H54 (cell line): Measurements from ENCODE around the gene PPARGC1A.

Experiments used
- DNase-seq: peaks from one replicate; pipeline ENCODE4 v3.0.0; 2011; ENCODE audit warnings: low spot score, mixed read lengths; ENCODE audit not compliant: insufficient read length
- FAIRE-seq: peaks from 3 replicates; lab custom pipeline; 2011; peaks lifted over from hg19 to GRCh38; lab: Jason Lieb, UNC
- POLR2A ChIP-seq: IDR thresholded peaks from 2 replicates; pipeline ENCODE4 v1.6.1; 2011; ENCODE audit warnings: low read depth, mild to moderate bottlenecking, low read length

PPARGC1A gene, protein sequence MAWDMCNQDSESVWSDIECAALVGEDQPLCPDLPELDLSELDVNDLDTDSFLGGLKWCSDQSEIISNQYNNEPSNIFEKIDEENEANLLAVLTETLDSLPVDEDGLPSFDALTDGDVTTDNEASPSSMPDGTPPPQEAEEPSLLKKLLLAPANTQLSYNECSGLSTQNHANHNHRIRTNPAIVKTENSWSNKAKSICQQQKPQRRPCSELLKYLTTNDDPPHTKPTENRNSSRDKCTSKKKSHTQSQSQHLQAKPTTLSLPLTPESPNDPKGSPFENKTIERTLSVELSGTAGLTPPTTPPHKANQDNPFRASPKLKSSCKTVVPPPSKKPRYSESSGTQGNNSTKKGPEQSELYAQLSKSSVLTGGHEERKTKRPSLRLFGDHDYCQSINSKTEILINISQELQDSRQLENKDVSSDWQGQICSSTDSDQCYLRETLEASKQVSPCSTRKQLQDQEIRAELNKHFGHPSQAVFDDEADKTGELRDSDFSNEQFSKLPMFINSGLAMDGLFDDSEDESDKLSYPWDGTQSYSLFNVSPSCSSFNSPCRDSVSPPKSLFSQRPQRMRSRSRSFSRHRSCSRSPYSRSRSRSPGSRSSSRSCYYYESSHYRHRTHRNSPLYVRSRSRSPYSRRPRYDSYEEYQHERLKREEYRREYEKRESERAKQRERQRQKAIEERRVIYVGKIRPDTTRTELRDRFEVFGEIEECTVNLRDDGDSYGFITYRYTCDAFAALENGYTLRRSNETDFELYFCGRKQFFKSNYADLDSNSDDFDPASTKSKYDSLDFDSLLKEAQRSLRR

DNA sequence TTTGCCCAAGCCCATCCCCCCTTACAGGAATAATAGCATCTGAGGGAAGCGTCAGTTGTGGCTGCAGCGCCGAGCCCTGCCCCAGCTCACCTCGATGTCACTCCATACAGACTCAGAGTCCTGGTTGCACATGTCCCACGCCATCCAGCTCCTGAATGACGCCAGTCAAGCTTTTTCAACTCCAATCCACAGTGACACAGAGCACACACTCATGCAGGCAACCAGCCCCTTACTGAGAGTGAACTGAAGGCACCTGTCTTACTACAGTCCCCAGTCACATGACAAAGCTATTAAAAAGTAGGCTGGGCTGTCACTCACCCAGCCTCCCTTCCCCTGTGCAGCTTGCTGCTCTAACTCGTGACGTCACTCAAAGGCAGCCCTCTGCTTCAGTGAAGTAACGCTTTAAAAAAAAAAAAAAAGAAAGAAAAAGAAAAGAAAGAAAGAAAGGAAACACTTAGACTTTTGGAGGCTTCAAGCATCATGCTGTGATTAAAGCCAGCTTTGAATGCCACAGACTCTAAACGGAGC is at the start of gene PPARGC1A:
PPARGC1A (minus strand) TSS at position 234 of the 528 bp plus-strand sequence; CDS start at position 144, 90 bp downstream.
- DNase-seq = no peak
- no peak for FAIRE-seq
- no peak for TF ChIP-seq POLR2A

DNA sequence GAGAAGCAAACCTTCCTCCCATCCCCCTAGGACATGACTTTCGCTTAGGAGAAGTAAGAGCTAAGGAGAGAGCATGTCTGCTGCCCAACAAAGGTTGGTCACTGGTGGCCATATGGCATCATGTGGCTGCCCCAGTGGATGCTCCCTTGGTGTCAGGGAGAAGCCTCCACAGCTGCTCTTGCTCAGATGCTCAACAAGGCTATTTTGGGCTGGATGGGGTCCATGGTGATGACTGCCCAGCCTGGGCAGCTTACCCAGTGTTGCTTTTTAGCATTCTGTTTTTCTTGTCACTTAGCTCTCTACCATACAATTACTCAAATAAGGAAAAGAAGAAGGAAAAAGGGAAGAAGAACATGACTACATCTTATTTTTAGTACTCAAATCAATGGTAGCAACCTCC is 48.9 kb upstream of the PPARGC1A start:
- DNase-seq (no peak), FAIRE-seq (no peak)
- no peak for TF ChIP-seq POLR2A

DNA sequence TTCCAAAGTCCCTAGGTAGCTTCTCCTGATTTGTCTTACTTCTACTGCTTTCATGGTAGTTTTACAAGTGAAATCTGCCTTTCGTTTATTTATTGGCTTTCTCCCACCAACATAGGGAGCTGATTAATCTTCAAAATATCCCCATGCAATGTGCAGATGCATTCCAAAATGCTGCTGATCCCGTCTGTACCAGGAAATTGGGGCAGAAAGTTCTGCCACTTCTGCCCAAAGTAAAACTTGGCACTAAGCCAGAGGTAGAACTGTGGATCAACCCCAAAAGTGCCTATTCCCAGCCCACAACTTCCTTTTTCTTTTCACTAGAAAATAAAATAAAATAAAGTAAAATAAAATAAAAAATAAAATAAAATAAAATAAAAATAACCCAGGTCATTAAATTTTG is 47.3 kb upstream of the PPARGC1A start:
- TF ChIP-seq POLR2A = no peak
- FAIRE-seq (no peak), DNase-seq (no peak)

DNA sequence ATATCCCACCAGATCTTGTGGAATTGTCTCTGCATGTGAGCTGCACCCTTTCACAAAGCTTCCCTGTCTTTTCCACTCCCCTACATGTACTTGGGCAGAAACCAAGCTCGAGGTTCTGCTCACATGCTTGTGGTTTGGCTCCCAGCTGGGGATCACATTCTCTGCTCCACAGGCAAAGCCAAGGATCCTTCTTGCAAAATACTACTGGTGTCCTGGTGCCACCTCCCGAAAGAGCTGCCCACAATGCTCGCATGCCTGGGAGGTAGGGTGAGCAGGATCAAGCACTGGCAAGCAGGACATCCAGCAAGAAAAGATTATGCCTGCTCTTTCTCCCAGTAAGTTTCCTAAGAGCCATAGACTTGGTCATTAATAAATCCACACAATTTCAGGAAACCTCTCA is 45.1 kb upstream of the PPARGC1A start:
- FAIRE-seq = peak; percentile 94
- no peak for TF ChIP-seq POLR2A

DNA sequence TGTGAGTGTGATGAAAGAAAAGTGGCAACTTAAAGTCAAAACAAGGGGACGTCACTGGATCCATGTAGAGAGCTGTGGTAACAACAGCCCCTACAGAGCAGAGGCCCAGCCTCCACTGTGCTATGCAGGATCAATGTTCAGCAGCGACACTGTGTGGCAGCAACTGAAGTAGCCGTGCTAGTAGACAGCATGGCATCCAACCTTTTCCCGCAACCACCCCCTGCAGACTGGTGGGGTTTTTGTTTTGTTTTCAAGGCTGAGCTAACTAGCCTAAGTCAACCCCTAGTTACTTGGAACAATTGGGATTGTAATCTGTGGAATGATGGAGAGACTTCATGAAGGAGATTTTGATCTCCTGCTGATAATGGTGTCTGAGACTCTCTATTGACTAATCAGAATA is 44.4 kb upstream of the PPARGC1A start:
- TF ChIP-seq POLR2A = no peak
- FAIRE-seq (no peak), DNase-seq (no peak)

More for the DNA sequence above, 45.1 kb upstream of the PPARGC1A start:
- peak; percentile 45 for DNase-seq

DNA sequence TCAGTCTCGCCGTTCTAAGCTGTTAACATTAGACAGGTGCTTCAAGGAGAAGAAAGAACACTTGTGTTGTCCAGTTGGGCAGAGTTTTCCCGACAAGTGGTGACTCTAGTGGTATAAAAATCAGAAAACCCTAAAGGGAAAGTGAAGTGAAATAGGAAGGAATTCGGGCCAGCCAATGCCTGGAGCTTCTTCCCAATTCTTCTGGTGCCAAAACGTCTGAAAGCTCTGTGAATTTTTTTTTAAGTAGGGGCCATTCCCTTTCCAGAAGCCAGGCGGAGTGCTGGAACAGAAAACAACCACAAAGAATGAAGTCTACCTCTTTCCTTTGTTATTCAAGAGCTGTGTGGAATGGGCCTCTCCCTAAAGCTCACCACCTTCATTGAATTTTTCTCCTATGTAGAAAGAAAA is 43.1 kb upstream of the PPARGC1A start:
- no peak for DNase-seq
- FAIRE-seq = no peak
- TF ChIP-seq POLR2A = no peak

DNA sequence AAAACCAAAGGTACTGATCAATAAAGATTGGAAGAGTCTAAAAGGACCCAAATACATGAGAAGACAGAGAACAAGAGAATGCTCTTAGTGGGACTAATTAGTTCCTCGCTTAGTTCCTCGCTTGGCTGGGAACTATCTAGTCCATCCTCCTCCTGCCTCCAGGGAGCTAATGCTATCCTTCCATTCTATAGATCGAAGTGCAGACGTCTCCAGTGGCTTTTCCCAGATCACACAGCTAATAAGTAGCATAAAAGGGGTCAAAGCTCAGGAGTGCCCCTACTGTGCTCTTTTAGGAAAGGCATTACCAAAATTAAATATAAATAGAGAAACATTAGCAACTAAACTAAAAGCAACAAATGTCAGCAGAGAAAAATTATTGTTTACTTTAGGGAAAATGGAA is 42.3 kb upstream of the PPARGC1A start:
- TF ChIP-seq POLR2A = no peak
- no peak for DNase-seq
- FAIRE-seq = no peak

DNA sequence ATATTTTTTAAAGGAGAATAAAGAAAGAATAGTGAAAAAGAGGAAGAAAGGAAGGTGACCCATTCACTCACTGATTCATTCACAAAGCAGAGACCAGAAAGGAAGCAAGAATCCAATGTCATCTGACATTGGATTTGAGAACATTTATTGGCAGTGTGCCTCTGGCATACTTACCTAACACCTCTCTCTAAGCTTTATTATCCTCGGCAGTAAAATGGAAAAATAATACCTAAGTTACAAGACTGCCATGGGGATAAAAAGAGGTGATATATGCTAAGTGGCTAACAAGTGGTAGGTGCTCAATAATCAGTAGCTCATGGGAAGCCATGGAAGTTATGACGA is 41.6 kb upstream of the PPARGC1A start:
- DNase-seq (no peak), FAIRE-seq (no peak)
- TF ChIP-seq POLR2A = no peak

DNA sequence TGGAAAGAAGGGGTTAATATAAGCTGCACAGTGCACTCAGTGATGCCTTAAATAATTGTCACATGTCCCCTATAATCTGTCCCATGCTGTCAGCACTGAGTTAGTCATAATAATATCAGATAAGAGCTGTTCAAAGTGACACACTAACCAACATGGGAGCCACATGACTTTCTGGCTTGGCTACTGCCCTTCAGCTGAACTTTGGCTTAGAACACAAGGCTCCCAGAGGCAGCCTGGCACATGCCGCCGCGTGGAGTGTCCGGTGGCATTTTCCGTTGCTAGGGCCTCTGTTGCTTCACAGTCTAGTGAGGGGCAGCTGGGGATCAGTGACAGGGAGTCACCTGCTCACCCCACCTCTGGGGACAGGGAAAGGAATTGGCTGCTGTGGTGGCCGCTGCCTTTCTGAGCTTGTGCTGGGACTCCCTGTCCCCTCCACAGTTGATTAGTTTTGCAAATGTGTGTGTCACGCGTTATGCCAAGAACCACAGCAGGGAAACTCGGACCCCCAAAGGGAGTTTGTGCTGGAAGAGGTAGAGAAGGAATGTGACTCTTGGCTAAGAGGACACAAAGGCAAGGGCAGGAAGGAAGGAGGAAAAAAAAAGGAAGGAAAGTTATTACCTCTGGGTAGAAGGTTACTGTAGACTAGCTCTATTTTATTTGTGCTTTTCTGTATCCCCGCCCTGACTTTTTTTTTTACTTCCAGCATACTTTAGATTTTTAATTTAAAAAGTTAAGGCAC is 41.1 kb upstream of the PPARGC1A start:
- FAIRE-seq (no peak), DNase-seq (no peak)
- TF ChIP-seq POLR2A = no peak

DNA sequence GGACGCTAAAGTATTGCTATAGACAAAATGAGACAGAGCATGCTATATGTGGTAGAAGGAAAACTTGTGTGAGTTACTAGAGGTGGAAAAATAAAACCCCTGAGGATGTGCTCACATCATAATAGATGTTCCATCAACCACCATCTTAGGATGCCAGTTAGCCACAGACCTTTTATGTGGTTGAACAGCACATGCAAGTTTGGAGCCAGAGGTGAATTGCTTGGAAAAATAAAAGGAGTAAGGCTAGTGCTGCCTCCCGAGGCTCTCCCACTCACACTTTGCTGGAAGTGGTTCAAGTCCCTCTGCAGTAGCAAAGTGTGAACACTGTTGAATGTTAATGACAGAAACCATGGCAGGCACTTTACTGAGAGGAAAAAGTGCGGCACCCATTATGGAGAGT is 39.4 kb upstream of the PPARGC1A start:
- DNase-seq = no peak
- no peak for TF ChIP-seq POLR2A
- FAIRE-seq = no peak

DNA sequence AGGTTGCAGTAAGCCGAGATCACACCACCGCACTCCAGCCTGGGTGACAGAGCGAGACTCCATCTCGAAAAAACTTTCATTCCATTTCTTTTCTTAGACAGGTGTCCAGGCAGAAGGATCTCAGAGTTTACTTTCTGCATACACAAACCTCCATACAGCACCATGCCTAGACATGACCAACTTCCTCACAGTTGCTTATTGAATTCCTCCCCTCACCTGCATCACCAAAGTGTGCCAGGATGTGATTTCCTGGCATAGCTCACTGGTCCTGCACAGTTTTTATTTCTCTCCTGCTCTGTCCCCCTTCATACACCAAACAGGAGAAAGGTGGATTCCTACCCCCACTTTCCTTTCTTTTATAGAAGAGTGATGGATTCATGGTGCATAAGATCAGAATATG is 34.7 kb upstream of the PPARGC1A start:
- no peak for FAIRE-seq
- no peak for TF ChIP-seq POLR2A

DNA sequence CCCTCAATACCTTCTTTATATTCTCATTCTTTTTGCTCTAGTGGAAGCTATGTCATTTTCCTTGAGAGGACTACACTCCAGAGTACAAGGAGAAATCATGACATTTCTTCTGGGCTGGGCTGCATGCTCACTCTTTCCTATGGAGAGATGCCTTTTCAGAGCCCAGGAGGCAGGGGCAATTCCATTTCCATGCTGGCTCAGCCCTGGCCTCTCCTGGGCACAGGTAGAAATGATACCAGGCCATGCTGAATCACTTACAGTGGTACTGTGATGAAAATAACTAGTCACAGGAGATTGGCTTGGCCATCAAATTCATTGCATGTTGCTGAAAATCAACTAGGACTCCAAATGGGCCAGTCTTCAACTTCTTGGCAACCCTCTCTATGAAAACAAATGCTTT is 34.0 kb upstream of the PPARGC1A start:
- no peak for DNase-seq
- TF ChIP-seq POLR2A = no peak
- no peak for FAIRE-seq

More for the DNA sequence above, 34.7 kb upstream of the PPARGC1A start:
- DNase-seq = no peak

DNA sequence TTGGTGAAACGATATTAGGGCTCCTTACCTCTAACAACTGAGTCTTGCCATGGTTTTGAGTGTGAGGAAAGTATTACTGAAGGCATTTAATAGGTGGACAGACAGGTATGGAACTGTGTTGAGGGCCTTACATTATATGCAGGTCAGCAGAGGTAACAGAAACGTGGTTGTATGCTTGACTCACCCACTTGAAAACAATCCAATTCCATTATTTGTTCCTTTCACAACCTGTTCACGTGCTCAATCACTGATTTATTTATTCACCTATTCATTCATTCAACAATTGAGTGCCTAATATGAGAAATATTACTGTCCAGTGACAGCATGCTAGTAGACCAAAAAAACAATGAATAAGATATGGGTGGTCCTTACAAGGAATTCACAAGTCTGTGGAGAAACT is 33.3 kb upstream of the PPARGC1A start:
- TF ChIP-seq POLR2A = no peak
- FAIRE-seq (no peak), DNase-seq (no peak)
